AG04450 (cell line): ENCODE results near the gene KCNF1. TPM values are rescaled to one million over a fixed set of nuclear protein-coding genes. Genes with fewer than 3 reads are reported as not detected.
A peak's percentile ranks its signal among the peaks of the same experiment; 100 is the strongest.

ENCODE experiments used
- CTCF ChIA-PET: fragments of 300-600, 350-600 bp; formaldehyde crosslinking; extraction: SDS; loops from one replicate; lab custom pipeline; 2022; ENCODE audit warnings: antibody characterized with exemption, inconsistent platforms; lab: Charles Lee
- POLR2A ChIA-PET: fragments of 350-600 bp; formaldehyde crosslinking; extraction: SDS; loops from one replicate; lab custom pipeline; 2021; ENCODE audit warnings: antibody characterized with exemption, inconsistent platforms; lab: Yijun Ruan, JAX
- DNase-seq: peaks from one replicate; pipeline ENCODE4 v3.0.0-alpha.2; 2011; ENCODE audit warnings: low read depth, low spot score
- H3K27ac ChIP-seq: one replicate; pipeline ENCODE4 v1.5.1; 2012; ENCODE audit warnings: low read depth, low read length, control low read depth
- H3K27me3 ChIP-seq: one replicate; pipeline ENCODE4 v1.6.0; 2012; ENCODE audit warnings: low read length; ENCODE audit not compliant: control insufficient read depth, insufficient read depth
- H3K4me3 ChIP-seq: 2 replicates; pipeline ENCODE4 v1.5.1; 2011; ENCODE audit warnings: mild to moderate bottlenecking, low read depth, low read length, control low read depth
- H3K9me3 ChIP-seq: 2 replicates; pipeline ENCODE4 v1.5.1; 2012; ENCODE audit warnings: low read length; ENCODE audit not compliant: control insufficient read depth, insufficient read depth
- CTCF ChIP-seq: IDR thresholded peaks from 2 replicates; pipeline ENCODE4 v1.5.1; 2011; ENCODE audit warnings: low read depth, low read length, control low read depth, inconsistent platforms
- polyA plus RNA-seq: library from polyadenylated mRNA; depleted of rRNA; stranded (reverse); fragments of >200 nt; gene quantifications from 2 replicates; pipeline ENCODE4 v1.2.3, GENCODE V29; 2011

Gene KCNF1
- polyA plus RNA-seq, 1 experiment, result 1.0 TPM

- POLR2A ChIA-PET, result no interaction called here
Measured at GRCh38 chr2:10912796-10913455, 1.2 kb downstream of the KCNF1 start.

GRCh38 chr2:10913501-10914271 lies 2.0 kb downstream of the KCNF1 start:
- ChIA-PET CTCF (interaction anchor here (0.8 to 2.4 kb wide), 4 partner anchors 17 to 211 kb away, joined by 3 to 6 read pairs (median 4); no protein-coding TSS in a partner anchor), POLR2A (no interaction called here)
- Histone ChIP-seq H3K9me3 (peaks cover 17% of the 10 kb centered on the region; the same call in 1 of the 2 replicates), H3K27me3 (peaks cover 6% of the 10 kb centered on the region), H3K4me3 (no peak overlapping the region), H3K27ac (no peak overlapping the region)
- no peak for TF ChIP-seq CTCF
- DNase-seq, result no peak

More at GRCh38 chr2:10912796-10913455, 1.2 kb downstream of the KCNF1 start:
- TF ChIP-seq CTCF, result no peak
- Histone ChIP-seq H3K27me3 (peaks cover 6% of the 10 kb centered on the region), H3K4me3 (no peak overlapping the region), H3K9me3 (peaks cover 17% of the 10 kb centered on the region; the same call in 1 of the 2 replicates), H3K27ac (no peak overlapping the region)
- no peak for DNase-seq
- CTCF ChIA-PET, result interaction anchor here (0.8 to 2.4 kb wide), 7 partner anchors 9 to 220 kb away, joined by 3 to 10 read pairs (median 5); a partner anchor contains a TSS

- ChIA-PET CTCF (interaction anchor here (1.0 to 1.6 kb wide), 3 partner anchors 14 to 218 kb away, joined by 4 to 7 read pairs (median 4); a partner anchor contains a TSS), POLR2A (no interaction called here)
- Histone ChIP-seq H3K4me3 (no peak overlapping the region), H3K27me3 (peaks cover 6% of the 10 kb centered on the region), H3K9me3 (peaks cover 17% of the 10 kb centered on the region; the same call in 1 of the 2 replicates), H3K27ac (no peak overlapping the region)
- DNase-seq, result no peak
- peak; percentile 31 for TF ChIP-seq CTCF
Measured at GRCh38 chr2:10914272-10914693, 2.5 kb downstream of the KCNF1 start.

- ChIA-PET CTCF (interaction anchor here (0.7 to 1.6 kb wide), 4 partner anchors 15 to 217 kb away, joined by 3 to 7 read pairs (median 4); a partner anchor contains a TSS), POLR2A (interaction anchor here (0.6 kb wide), 1 partner anchor 225 kb away, joined by 6 read pairs; no protein-coding TSS in a partner anchor)
- Histone ChIP-seq H3K9me3 (peaks cover 17% of the 10 kb centered on the region; the same call in 1 of the 2 replicates), H3K27ac (no peak overlapping the region), H3K27me3 (peaks cover 6% of the 10 kb centered on the region), H3K4me3 (no peak overlapping the region)
- no peak for DNase-seq
- no peak for TF ChIP-seq CTCF
Measured at GRCh38 chr2:10915236-10915635, 3.5 kb downstream of the KCNF1 start.
